Tibial artery (tissue), 4 donors: ENCODE measurements around the gene SNX24.
A peak's percentile ranks its signal among the peaks of the same experiment; 100 is the strongest.
"Not testable (repeated sequence)": the region's sequence is repeated elsewhere in the genome, so short reads cannot be mapped to it uniquely, and the experiment has no call there.

ENCODE experiments used
- DNase-seq, 2 donors: peaks; one replicate each; pipeline ENCODE4 v3.0.0-alpha.2; 2019
- H3K27ac ChIP-seq, 2 donors: fragments of 200-600 bp; sonication (generic) in 1 of 2; 1 replicate in 1 of 2; 2 replicates in 1 of 2; pipeline ENCODE4 v1.5.1; 2018 to 2019; ENCODE audit warnings: mild to moderate bottlenecking in 1 of 2
- H3K27me3 ChIP-seq, 2 donors: fragments of 200-600 bp; sonication (generic) in 1 of 2; one replicate each; pipeline versions ENCODE4 v1.5.1 to v1.6.0; 2016 to 2019
- H3K36me3 ChIP-seq, 3 donors: fragments of 200-600 bp; sonication (generic) in 2 of 3; one replicate each; pipeline ENCODE4 v1.5.1; 2016 to 2019; ENCODE audit warnings: mild to moderate bottlenecking in 2 of 3
- H3K4me1 ChIP-seq, 4 donors: fragments of 200-600 bp; sonication (generic) in 2 of 4; 1 replicate in 3 of 4; 2 replicates in 1 of 4; pipeline ENCODE4 v1.5.1; 2016 to 2019
- H3K4me3 ChIP-seq, 2 donors: fragments of 200-600 bp; sonication (generic) in 1 of 2; 1 replicate in 1 of 2; 2 replicates in 1 of 2; pipeline ENCODE4 v1.5.1; 2018 to 2019; ENCODE audit warnings: mild to moderate bottlenecking in 2 of 2
- H3K9me3 ChIP-seq, 3 donors: fragments of 200-600 bp; sonication (generic) in 1 of 3; one replicate each; pipeline ENCODE4 v1.5.1; 2016 to 2019
- CTCF ChIP-seq, 2 experiments: fragments of 200-600 bp in 1 of 2; fragments of 450-650 bp in 1 of 2; IDR thresholded peaks; one replicate each; pipeline ENCODE4 v1.5.1; 2017 to 2019; ENCODE audit warnings: antibody characterized with exemption in 2 of 2, mild to moderate bottlenecking in 1 of 2, moderate library complexity in 1 of 2
- intact Hi-C: fragments of 100-400 bp; cut with DNase I; formaldehyde crosslinking; loops from one replicate; pipeline ENCODE4 v1.15.0; 2023; ENCODE audit warnings: low total_unique reads

Gene SNX24

GRCh38 chr5:122844136-122844909 lies 1.1 kb upstream of the SNX24 start:
- no peak for DNase-seq
- no peaks in the 10 kb centered on the region for H3K9me3 ChIP-seq
- TF ChIP-seq CTCF (IDR thresholded peaks at IDR 0.05), result no peak
- intact Hi-C loops, result loop anchor here (5.0 to 10.0 kb wide), 2 partner anchors 70 to 518 kb away; partner anchors contain the start of gene SNX2
- peak overlapping the region; percentile 76 to 84 for H3K4me3 ChIP-seq
- peaks cover 0 to 29% (median 14%) of the 10 kb centered on the region in 4 donors for H3K4me1 ChIP-seq
- H3K27ac ChIP-seq, result peak overlapping the region; percentile 83 to 89
- H3K36me3 ChIP-seq, result no peaks in the 10 kb centered on the region
- H3K27me3 ChIP-seq, result no peaks in the 10 kb centered on the region

- no peak for DNase-seq
- Histone ChIP-seq H3K4me3 (peak overlapping the region; percentile 76 to 84), H3K4me1 (peaks cover 0 to 29% (median 14%) of the 10 kb centered on the region in 4 donors), H3K27me3 (no peaks in the 10 kb centered on the region), H3K9me3 (no peaks in the 10 kb centered on the region), H3K36me3 (no peaks in the 10 kb centered on the region), H3K27ac (peak overlapping the region; percentile 83 to 89)
- TF ChIP-seq CTCF (IDR thresholded peaks at IDR 0.05), result no peak
- intact Hi-C loops, result loop anchor here (5.0 to 10.0 kb wide), 2 partner anchors 70 to 517 kb away; partner anchors contain the start of gene SNX2
These were observed 544 bp upstream of the SNX24 start for GRCh38 chr5:122844910-122845228.

- peak overlapping the region; percentile 83 to 89 for H3K27ac ChIP-seq
- DNase-seq, result no peak
- H3K27me3 ChIP-seq, result no peaks in the 10 kb centered on the region
- peaks cover 0 to 37% (median 14%) of the 10 kb centered on the region in 4 donors for H3K4me1 ChIP-seq
- TF ChIP-seq CTCF (IDR thresholded peaks at IDR 0.05), result no peak
- peak overlapping the region; percentile 76 to 84 for H3K4me3 ChIP-seq
- intact Hi-C loops, result loop anchor here (10.0 kb wide), 1 partner anchor 71 kb away; the partner anchor contains the start of gene SNX2
- no peaks in the 10 kb centered on the region for H3K9me3 ChIP-seq
- H3K36me3 ChIP-seq, result no peaks in the 10 kb centered on the region
These were observed 688 bp downstream of the SNX24 start for GRCh38 chr5:122846051-122846550.

GRCh38 chr5:122847687-122848081 lies 2.3 kb downstream of the SNX24 start:
- no peaks in the 10 kb centered on the region for H3K9me3 ChIP-seq

GRCh38 chr5:122849771-122850170 lies 4.4 kb downstream of the SNX24 start:
- Histone ChIP-seq H3K27ac (no peak overlapping the region), H3K9me3 (no peaks in the 10 kb centered on the region), H3K4me1 (peaks cover 0 to 27% (median 13%) of the 10 kb centered on the region in 4 donors), H3K27me3 (no peaks in the 10 kb centered on the region), H3K4me3 (no peak overlapping the region), H3K36me3 (no peaks in the 10 kb centered on the region)
- intact Hi-C loops, result loop anchor here (10.0 kb wide), 1 partner anchor 75 kb away; the partner anchor contains the start of gene SNX2
- no peak for DNase-seq
- TF ChIP-seq CTCF (IDR thresholded peaks at IDR 0.05), result no peak

More at GRCh38 chr5:122847687-122848081, 2.3 kb downstream of the SNX24 start:
- Histone ChIP-seq H3K4me1 (peaks cover 0 to 37% (median 16%) of the 10 kb centered on the region in 4 donors), H3K4me3 (no peak overlapping the region), H3K36me3 (no peaks in the 10 kb centered on the region), H3K27ac (no peak overlapping the region), H3K27me3 (no peaks in the 10 kb centered on the region)
- intact Hi-C loops, result loop anchor here (10.0 kb wide), 1 partner anchor 73 kb away; the partner anchor contains the start of gene SNX2
- DNase-seq, result no peak
- TF ChIP-seq CTCF (IDR thresholded peaks at IDR 0.05), result no peak

GRCh38 chr5:122857538-122857937 lies 12.1 kb downstream of the SNX24 start:
- H3K4me1 ChIP-seq, intact Hi-C loops, H3K9me3 ChIP-seq, H3K27ac ChIP-seq, H3K4me3 ChIP-seq, H3K27me3 ChIP-seq, DNase-seq, H3K36me3 ChIP-seq: not testable (repeated sequence)
